Activated CD8-positive, alpha-beta T cell treated with anti-CD3 and anti-CD28 coated beads, Interleukin-2, amount 10 ng/mL, durations not matched to agents 7 days and 5 days (primary cell): ENCODE measurements around the gene RRP15. TPM values are rescaled to one million over a fixed set of nuclear protein-coding genes. Genes with fewer than 3 reads are reported as not detected.
A peak's percentile ranks its signal among the peaks of the same experiment; 100 is the strongest.

Experiments used
- ATAC-seq: fragments of 150-1000 bp; cut with Tn5 transposase; one replicate; pipeline ENCODE4 v1.10.0; 2021; ENCODE audit warnings: moderate library complexity
- CTCF ChIA-PET: fragments of 350-600 bp; sonication (Branson Sonifier 250); formaldehyde crosslinking; loops from one replicate; lab custom pipeline; 2021; ENCODE audit warnings: antibody characterized with exemption; lab: Charles Lee
- POLR2A ChIA-PET: fragments of 350-600 bp; sonication (Branson Sonifier 250); formaldehyde crosslinking; loops from one replicate; lab custom pipeline; 2021; ENCODE audit warnings: antibody characterized with exemption; lab: Charles Lee
- DNase-seq: peaks from one replicate; pipeline ENCODE4 v3.0.0-alpha.2; 2020
- H3K27ac Mint-ChIP-seq: one replicate; pipeline ENCODE4 v1.8.0; 2021; ENCODE audit warnings: mild to moderate bottlenecking, mixed read lengths
- H3K27me3 Mint-ChIP-seq: one replicate; pipeline ENCODE4 v1.8.0; 2021; ENCODE audit warnings: low read depth, mixed read lengths
- H3K36me3 Mint-ChIP-seq: one replicate; pipeline ENCODE4 v1.8.0; 2021; ENCODE audit warnings: low read depth, mixed read lengths
- H3K4me1 Mint-ChIP-seq: one replicate; pipeline ENCODE4 v1.8.0; 2021; ENCODE audit warnings: low read depth, mixed read lengths
- H3K4me3 Mint-ChIP-seq: one replicate; pipeline ENCODE4 v1.8.0; 2021; ENCODE audit warnings: mild to moderate bottlenecking, mixed read lengths
- H3K9me3 Mint-ChIP-seq: one replicate; pipeline ENCODE4 v1.8.0; 2022; ENCODE audit warnings: mixed read lengths; ENCODE audit not compliant: insufficient read depth
- total RNA-seq, 2 experiments: library from RNA; stranded (reverse); gene quantifications; one replicate each; pipeline ENCODE4 v1.2.3, GENCODE V29; 2021

Gene RRP15
- total RNA-seq, 2 experiments from 2014 or later = 13.4 to 15.7 TPM

- ChIA-PET CTCF (interaction anchor here (1.1 kb wide), 1 partner anchor 37 kb away, joined by 3 read pairs; no protein-coding TSS in a partner anchor), POLR2A (no interaction called here)
- no peaks in the 10 kb centered on the region for H3K27me3 Mint-ChIP-seq
- DNase-seq (no peak), ATAC-seq (no peak)
- H3K4me3 Mint-ChIP-seq = no peak overlapping the region
- H3K36me3 Mint-ChIP-seq = no peaks in the 10 kb centered on the region
- no peak overlapping the region for H3K27ac Mint-ChIP-seq
- no peaks in the 10 kb centered on the region for H3K9me3 Mint-ChIP-seq
- peaks cover 5% of the 10 kb centered on the region for H3K4me1 Mint-ChIP-seq
Observed at GRCh38 chr1:218366322-218367052, 81.4 kb downstream of the RRP15 start.

GRCh38 chr1:218367118-218367517 lies 82.0 kb downstream of the RRP15 start:
- POLR2A ChIA-PET = no interaction called here
- Mint-ChIP-seq H3K36me3 (no peaks in the 10 kb centered on the region), H3K4me3 (no peak overlapping the region), H3K27ac (no peak overlapping the region), H3K27me3 (no peaks in the 10 kb centered on the region), H3K9me3 (no peaks in the 10 kb centered on the region), H3K4me1 (peaks cover 5% of the 10 kb centered on the region)
- ATAC-seq (no peak), DNase-seq (no peak)
- CTCF ChIA-PET = no interaction called here

GRCh38 chr1:218368686-218369085 lies 83.6 kb downstream of the RRP15 start:
- Mint-ChIP-seq H3K27me3 (peaks cover 2% of the 10 kb centered on the region), H3K27ac (no peak overlapping the region), H3K4me1 (peaks cover 5% of the 10 kb centered on the region), H3K4me3 (no peak overlapping the region), H3K9me3 (no peaks in the 10 kb centered on the region), H3K36me3 (no peaks in the 10 kb centered on the region)
- ATAC-seq (no peak), DNase-seq (no peak)
- CTCF ChIA-PET = no interaction called here
- POLR2A ChIA-PET = no interaction called here

- H3K27me3 Mint-ChIP-seq = peaks cover 11% of the 10 kb centered on the region
- ChIA-PET POLR2A (interaction anchor here (0.6 kb wide), 1 partner anchor 35 kb away, joined by 3 read pairs; no protein-coding TSS in a partner anchor), CTCF (no interaction called here)
- peaks cover 5% of the 10 kb centered on the region for H3K4me1 Mint-ChIP-seq
- H3K27ac Mint-ChIP-seq = no peak overlapping the region
- no peak for ATAC-seq
- no peak overlapping the region for H3K4me3 Mint-ChIP-seq
- no peak for DNase-seq
- H3K36me3 Mint-ChIP-seq = no peaks in the 10 kb centered on the region
- H3K9me3 Mint-ChIP-seq = no peaks in the 10 kb centered on the region
Observed at GRCh38 chr1:218369688-218370511, 84.8 kb downstream of the RRP15 start.

- Mint-ChIP-seq H3K27me3 (peaks cover 17% of the 10 kb centered on the region), H3K4me1 (peaks cover 7% of the 10 kb centered on the region), H3K36me3 (no peaks in the 10 kb centered on the region), H3K9me3 (no peaks in the 10 kb centered on the region), H3K4me3 (no peak overlapping the region), H3K27ac (no peak overlapping the region)
- POLR2A ChIA-PET = no interaction called here
- CTCF ChIA-PET = no interaction called here
- ATAC-seq = no peak
- no peak for DNase-seq
Observed at GRCh38 chr1:218371927-218372672, 87.0 kb downstream of the RRP15 start.

- ChIA-PET CTCF (no interaction called here), POLR2A (no interaction called here)
- ATAC-seq (no peak), DNase-seq (no peak)
- H3K36me3 Mint-ChIP-seq = no peaks in the 10 kb centered on the region
- no peak overlapping the region for H3K4me3 Mint-ChIP-seq
- H3K27ac Mint-ChIP-seq = no peak overlapping the region
- no peaks in the 10 kb centered on the region for H3K9me3 Mint-ChIP-seq
- peaks cover 17% of the 10 kb centered on the region for H3K27me3 Mint-ChIP-seq
- H3K4me1 Mint-ChIP-seq = peaks cover 14% of the 10 kb centered on the region
Observed at GRCh38 chr1:218374401-218375353, 89.6 kb downstream of the RRP15 start.

GRCh38 chr1:218376722-218377121 lies 91.6 kb downstream of the RRP15 start:
- ATAC-seq (no peak), DNase-seq (no peak)
- Mint-ChIP-seq H3K27ac (no peak overlapping the region), H3K9me3 (no peaks in the 10 kb centered on the region), H3K36me3 (no peaks in the 10 kb centered on the region), H3K27me3 (peaks cover 22% of the 10 kb centered on the region), H3K4me1 (peaks cover 9% of the 10 kb centered on the region), H3K4me3 (no peak overlapping the region)
- ChIA-PET CTCF (interaction anchor here (0.8 to 1.1 kb wide), 2 partner anchors 9 to 47 kb away, joined by 3 read pairs; no protein-coding TSS in a partner anchor), POLR2A (no interaction called here)

- H3K4me3 Mint-ChIP-seq = no peak overlapping the region
- peak; percentile 68 for DNase-seq
- ChIA-PET CTCF (interaction anchor here (0.8 to 1.1 kb wide), 2 partner anchors 10 to 47 kb away, joined by 3 read pairs; no protein-coding TSS in a partner anchor), POLR2A (no interaction called here)
- H3K27me3 Mint-ChIP-seq = peaks cover 22% of the 10 kb centered on the region
- H3K4me1 Mint-ChIP-seq = peaks cover 9% of the 10 kb centered on the region
- H3K27ac Mint-ChIP-seq = no peak overlapping the region
- H3K9me3 Mint-ChIP-seq = no peaks in the 10 kb centered on the region
- H3K36me3 Mint-ChIP-seq = no peaks in the 10 kb centered on the region
- ATAC-seq = peak; percentile 88
Observed at GRCh38 chr1:218377143-218377660, 92.1 kb downstream of the RRP15 start.

- Mint-ChIP-seq H3K9me3 (no peaks in the 10 kb centered on the region), H3K4me1 (peaks cover 18% of the 10 kb centered on the region), H3K27ac (no peak overlapping the region), H3K27me3 (peaks cover 24% of the 10 kb centered on the region), H3K4me3 (no peak overlapping the region), H3K36me3 (no peaks in the 10 kb centered on the region)
- no peak for ATAC-seq
- no peak for DNase-seq
- POLR2A ChIA-PET = no interaction called here
- CTCF ChIA-PET = no interaction called here
Observed at GRCh38 chr1:218380125-218380977, 95.3 kb downstream of the RRP15 start.

- DNase-seq (no peak), ATAC-seq (no peak)
- Mint-ChIP-seq H3K27ac (no peak overlapping the region), H3K27me3 (peaks cover 23% of the 10 kb centered on the region), H3K9me3 (no peaks in the 10 kb centered on the region), H3K36me3 (no peaks in the 10 kb centered on the region), H3K4me3 (no peak overlapping the region), H3K4me1 (peaks cover 15% of the 10 kb centered on the region)
- POLR2A ChIA-PET = no interaction called here
- CTCF ChIA-PET = no interaction called here
Observed at GRCh38 chr1:218382261-218382660, 97.2 kb downstream of the RRP15 start.
